Right lobe of liver (tissue), 6 donors: ENCODE data around the gene PSMC3IP. TPM values are rescaled to one million over a fixed set of nuclear protein-coding genes. Genes with fewer than 3 reads are reported as not detected.

Experiments
- ATAC-seq, 4 donors: fragments of 200-7000 bp; cut with Tn5 transposase; one replicate each; pipeline ENCODE4 v1.9.1; 2020; ENCODE audit warnings: mild to moderate bottlenecking in 4 of 4, moderate library complexity in 4 of 4
- DNase-seq, 3 donors: peaks; one replicate each; pipeline ENCODE4 v3.0.0-alpha.2; 2020
- H3K27ac ChIP-seq, 3 donors: fragments of 200-600 bp; one replicate each; pipeline ENCODE4 v1.8.0; 2022
- H3K27me3 ChIP-seq, 2 donors: fragments of 200-600 bp; one replicate each; pipeline ENCODE4 v1.8.0; 2022
- H3K36me3 ChIP-seq, 4 donors: fragments of 200-600 bp; sonication (generic) in 1 of 4; one replicate each; pipeline versions ENCODE4 v1.5.1 to v1.8.0; 2017 to 2022; ENCODE audit warnings: control low read depth in 1 of 4
- H3K4me1 ChIP-seq, 4 donors: fragments of 200-600 bp; sonication (generic) in 1 of 4; one replicate each; pipeline versions ENCODE4 v1.5.1 to v1.8.0; 2017 to 2022; ENCODE audit warnings: control low read depth in 1 of 4
- H3K4me3 ChIP-seq, 3 donors: fragments of 200-600 bp; one replicate each; pipeline ENCODE4 v1.8.0; 2022
- H3K9me3 ChIP-seq, 4 donors: fragments of 200-600 bp; sonication (generic) in 1 of 4; one replicate each; pipeline versions ENCODE4 v1.5.1 to v1.8.0; 2017 to 2022; ENCODE audit warnings: control low read depth in 1 of 4
- CTCF ChIP-seq, 4 donors: fragments of 200-600 bp in 3 of 4; fragments of 450-650 bp in 1 of 4; IDR thresholded peaks; one replicate each; pipeline versions ENCODE4 v1.5.1 to v1.8.0; 2016 to 2022; ENCODE audit warnings: antibody characterized with exemption in 4 of 4, mild to moderate bottlenecking in 2 of 4
- POLR2A ChIP-seq: fragments of 450-650 bp; IDR thresholded peaks from one replicate; pipeline ENCODE4 v1.6.1; 2017; ENCODE audit warnings: antibody characterized with exemption, mild to moderate bottlenecking
- WGBS: methylation state at CpG from one replicate; pipeline ENCODE4 v1.1.6; 2018; ENCODE audit warnings: low coverage, low lambda C conversion rate; ENCODE audit not compliant: insufficient coverage; ENCODE audit errors: missing lambda C conversion rate; 5-methylcytosine and 5-hydroxymethylcytosine counted together
- intact Hi-C, 2 donors: fragments of 100-400 bp; cut with DNase I; formaldehyde crosslinking; loops; one replicate each; pipeline versions ENCODE4 v1.11.2 to v1.14.1; 2022
- total RNA-seq, 6 experiments: library from RNA; depleted of rRNA in 2 of 6; stranded (reverse); fragments of >200 nt in 2 of 6; fragmentation: NEBNext Ultra II Directional in 3 of 6; extraction: Animal tissue kit (Norgen Biotek cat#: 25700) in 3 of 6; gene quantifications; one replicate each; pipeline versions ENCODE4 v1.1.0 to v1.2.4, GENCODE V29; 2016 to 2023
- donor health status: DM: no; HTN: yes; CAD: no.
- donor health status: DM: no; HTN: no; CAD: no.
- donor health status: DM: no; HTN: no; CAD: no.
- donor health status: DM: no; HTN: yes; CAD: no.
- donor health status: DM: no; HTN: yes; CAD: no.

PSMC3IP gene
- total RNA-seq, 6 experiments from 2014 or later, result 0.26 to 2.4 (median 0.76) TPM

- Histone ChIP-seq H3K4me1 (peaks cover 0 to 66% (median 30%) of the 10 kb centered on the region in 4 donors), H3K27ac (peak overlapping the region; percentile 86 to 94 (median 86)), H3K9me3 (no peaks in the 10 kb centered on the region), H3K36me3 (peaks cover 0 to 39% (median 15%) of the 10 kb centered on the region in 4 donors), H3K27me3 (no peaks in the 10 kb centered on the region), H3K4me3 (peak overlapping the region; percentile 83 to 99 (median 98))
- 20% methylated on average over 2 of the region's 28 CpGs for WGBS
- intact Hi-C loops, result no loop called here
- DNase-seq, result no peak
- no peak for TF ChIP-seq CTCF (IDR thresholded peaks at IDR 0.05)
- no peak for TF ChIP-seq POLR2A
- peak; percentile 3 to 34 (median 12) for ATAC-seq
Measured at GRCh38 chr17:42566215-42566882, 11.2 kb downstream of the PSMC3IP start.

- intact Hi-C loops, result no loop called here
- ATAC-seq, result no peak
- WGBS, result no CpG with 5 or more reads among the region's 16 CpGs
- no peaks in the 10 kb centered on the region for H3K9me3 ChIP-seq
- TF ChIP-seq CTCF (IDR thresholded peaks at IDR 0.05) (no peak), POLR2A (no peak)
- peaks cover 0 to 33% (median 15%) of the 10 kb centered on the region in 4 donors for H3K36me3 ChIP-seq
- H3K4me3 ChIP-seq, result no peak overlapping the region
- peak overlapping the region in 1 of 3 donors; percentile 86 for H3K27ac ChIP-seq
- H3K4me1 ChIP-seq, result peaks cover 0 to 62% (median 28%) of the 10 kb centered on the region in 4 donors
- H3K27me3 ChIP-seq, result no peaks in the 10 kb centered on the region
- no peak for DNase-seq
Measured at GRCh38 chr17:42565523-42566214, 11.9 kb downstream of the PSMC3IP start.

- 37% methylated on average over 4 of the region's 15 CpGs for WGBS
- peak; percentile 6 to 52 (median 16) for ATAC-seq
- Histone ChIP-seq H3K4me3 (no peak overlapping the region), H3K36me3 (peaks cover 0 to 27% (median 12%) of the 10 kb centered on the region in 4 donors), H3K27ac (peak overlapping the region in 2 of 3 donors; percentile 15 to 71), H3K9me3 (no peaks in the 10 kb centered on the region), H3K27me3 (no peaks in the 10 kb centered on the region), H3K4me1 (peaks cover 0 to 59% (median 28%) of the 10 kb centered on the region in 4 donors)
- peak in 1 of 3 donors; percentile 76 for DNase-seq
- no peak for TF ChIP-seq POLR2A
- no peak for TF ChIP-seq CTCF (IDR thresholded peaks at IDR 0.05)
- intact Hi-C loops, result no loop called here
Measured at GRCh38 chr17:42564815-42565522, 12.6 kb downstream of the PSMC3IP start.

- Histone ChIP-seq H3K36me3 (peaks cover 0 to 17% (median 5%) of the 10 kb centered on the region in 4 donors), H3K9me3 (no peaks in the 10 kb centered on the region), H3K4me1 (peaks cover 0 to 59% (median 28%) of the 10 kb centered on the region in 4 donors), H3K27me3 (no peaks in the 10 kb centered on the region), H3K4me3 (no peak overlapping the region), H3K27ac (peak overlapping the region in 1 of 3 donors; percentile 82)
- 55% methylated on average over 7 of the region's 9 CpGs for WGBS
- intact Hi-C loops, result no loop called here
- DNase-seq, result no peak
- TF ChIP-seq POLR2A (no peak), CTCF (IDR thresholded peaks at IDR 0.05) (no peak)
- ATAC-seq, result no peak
Measured at GRCh38 chr17:42563950-42564349, 13.6 kb downstream of the PSMC3IP start.
